HEK293 (cell line): Measurements from ENCODE around the gene DGCR2.
A peak's percentile ranks its signal among the peaks of the same experiment; 100 is the strongest.

ENCODE experiments used
- CTCF ChIA-PET: fragments of 350-600 bp; formaldehyde crosslinking; extraction: SDS; loops from one replicate; lab custom pipeline; 2021; ENCODE audit warnings: antibody characterized with exemption; lab: Yijun Ruan, JAX
- POLR2A ChIA-PET: fragments of 300-600 bp; formaldehyde crosslinking; extraction: SDS; loops from one replicate; lab custom pipeline; 2020; ENCODE audit warnings: antibody characterized with exemption, inconsistent platforms; lab: Yijun Ruan, JAX
- H3K27ac ChIP-seq: fragments of 200-500 bp; sonication (Bioruptor generic); 2 replicates; pipeline ENCODE4 v1.5.1; 2014; ENCODE audit warnings: low read depth, low read length, control low read depth, inconsistent platforms; ENCODE audit errors: extremely low read depth
- H3K36me3 ChIP-seq, 2 experiments: fragments of 200-500 bp in 1 of 2; sonication (Bioruptor generic) in 1 of 2; 1 replicate in 1 of 2; 2 replicates in 1 of 2; pipeline ENCODE4 v1.5.1; 2014 to 2017; ENCODE audit warnings: inconsistent platforms in 2 of 2, low read length in 2 of 2; ENCODE audit not compliant: control insufficient read depth in 2 of 2, insufficient read depth in 1 of 2
- H3K4me1 ChIP-seq: fragments of 200-500 bp; sonication (Bioruptor generic); 2 replicates; pipeline ENCODE4 v1.5.1; 2014; ENCODE audit warnings: mild to moderate bottlenecking, low read length, inconsistent platforms; ENCODE audit not compliant: control insufficient read depth, insufficient read depth
- H3K4me3 ChIP-seq: 2 replicates; pipeline ENCODE4 v1.5.1; 2011; ENCODE audit warnings: low read depth, mild to moderate bottlenecking, control low read depth, low read length, moderate library complexity
- H3K9me3 ChIP-seq: fragments of 200-500 bp; sonication (Bioruptor generic); 2 replicates; pipeline ENCODE4 v1.5.1; 2014; ENCODE audit warnings: low read depth, low read length, inconsistent platforms; ENCODE audit not compliant: control insufficient read depth, insufficient read depth
- AEBP2 ChIP-seq: fragments of 450-650 bp; formaldehyde crosslinking; IDR thresholded peaks from 2 replicates; pipeline ENCODE4 v1.5.1; 2016; ENCODE audit warnings: missing biosample characterization, missing genetic modification characterization, borderline replicate concordance
- FEZF1 ChIP-seq: fragments of 450-650 bp; formaldehyde crosslinking; IDR thresholded peaks from 2 replicates; pipeline ENCODE4 v1.5.1; 2016; ENCODE audit warnings: missing biosample characterization, missing genetic modification characterization
- HOXD13 ChIP-seq: sonication (generic); formaldehyde crosslinking; IDR thresholded peaks from 2 replicates; pipeline ENCODE4 v1.8.0; 2022; ENCODE audit warnings: missing genetic modification reagents, borderline replicate concordance
- MZF1 ChIP-seq: fragments of 450-650 bp; formaldehyde crosslinking; IDR thresholded peaks from 2 replicates; pipeline ENCODE4 v1.5.1; 2017; ENCODE audit warnings: missing biosample characterization, missing genetic modification characterization, borderline replicate concordance
- OSR2 ChIP-seq: fragments of 450-650 bp; formaldehyde crosslinking; IDR thresholded peaks from 2 replicates; pipeline ENCODE4 v1.5.1; 2016; ENCODE audit warnings: missing biosample characterization, missing genetic modification characterization
- PRDM4 ChIP-seq: fragments of 450-650 bp; formaldehyde crosslinking; IDR thresholded peaks from 2 replicates; pipeline ENCODE4 v1.5.1; 2017; ENCODE audit warnings: missing biosample characterization, missing genetic modification characterization
- TRIM28 ChIP-seq: IDR thresholded peaks from 2 replicates; pipeline ENCODE4 v1.6.1; 2011; ENCODE audit warnings: low read length, control low read depth, borderline replicate concordance
- ZBTB44 ChIP-seq: fragments of 450-650 bp; IDR thresholded peaks from 2 replicates; pipeline ENCODE4 v1.5.1; 2018; ENCODE audit warnings: missing biosample characterization, mild to moderate bottlenecking, missing genetic modification characterization
- ZNF121 ChIP-seq: fragments of 450-650 bp; formaldehyde crosslinking; IDR thresholded peaks from 2 replicates; pipeline ENCODE4 v1.5.1; 2016; ENCODE audit warnings: missing biosample characterization, missing genetic modification characterization
- ZNF366 ChIP-seq: fragments of 450-650 bp; formaldehyde crosslinking; conservative IDR thresholded peaks from 2 replicates; pipeline ENCODE4 v1.5.1; 2016; ENCODE audit warnings: missing biosample characterization, missing genetic modification characterization
- ZNF394 ChIP-seq: fragments of 450-650 bp; formaldehyde crosslinking; IDR thresholded peaks from 2 replicates; pipeline ENCODE4 v1.5.1; 2016; ENCODE audit warnings: missing biosample characterization, missing genetic modification characterization, mild to moderate bottlenecking, moderate library complexity, borderline replicate concordance
- ZNF544 ChIP-seq: fragments of 450-650 bp; formaldehyde crosslinking; IDR thresholded peaks from 2 replicates; pipeline ENCODE4 v1.5.0; 2017; ENCODE audit warnings: missing biosample characterization, missing genetic modification characterization
- ZNF629 ChIP-seq: fragments of 450-650 bp; formaldehyde crosslinking; IDR thresholded peaks from 2 replicates; pipeline ENCODE4 v1.5.1; 2017; ENCODE audit warnings: missing biosample characterization, missing genetic modification characterization
- ZNF664 ChIP-seq: fragments of 450-650 bp; formaldehyde crosslinking; IDR thresholded peaks from 2 replicates; pipeline ENCODE4 v1.5.1; 2016; ENCODE audit warnings: missing biosample characterization, missing genetic modification characterization
- ZNF837 ChIP-seq: fragments of 450-650 bp; formaldehyde crosslinking; IDR thresholded peaks from 2 replicates; pipeline ENCODE4 v1.5.1; 2016; ENCODE audit warnings: missing biosample characterization, missing genetic modification characterization
- ZSCAN4 ChIP-seq: fragments of 450-650 bp; formaldehyde crosslinking; IDR thresholded peaks from 2 replicates; pipeline ENCODE4 v1.5.1; 2017; ENCODE audit warnings: missing biosample characterization, missing genetic modification characterization

DGCR2 gene

GRCh38 chr22:19003508-19003907, 118.7 kb downstream of the DGCR2 start (continued):
- TF ChIP-seq AEBP2 (tag by site-specific recombination) = no peak
- no peak for TF ChIP-seq ZSCAN4 (tag by site-specific recombination)
- no peak for TF ChIP-seq ZNF394
- TF ChIP-seq, all 188 proteins: peak for 0

- POLR2A ChIA-PET = no interaction called here
- CTCF ChIA-PET = interaction anchor here (1.3 kb wide), 1 partner anchor 10 kb away, joined by 3 read pairs; no protein-coding TSS in a partner anchor
- no peaks in the 10 kb centered on the region for H3K4me1 ChIP-seq
- H3K36me3 ChIP-seq = no peaks in the 10 kb centered on the region
- H3K27ac ChIP-seq = no peak overlapping the region
- TF ChIP-seq MZF1 = peak; percentile 49; the same call in 1 of the 2 replicates
- peak; percentile 49; the same call in 1 of the 2 replicates for TF ChIP-seq OSR2 (tag by site-specific recombination)
- TF ChIP-seq ZNF664 (tag by site-specific recombination) = peak; percentile 68; the same call in 1 of the 2 replicates
- 0 out of 2 replicates have a peak, but pooled peaks have one; percentile 6 for TF ChIP-seq TRIM28
- no peak for TF ChIP-seq HOXD13 (CRISPR knock-in tag)
- TF ChIP-seq FEZF1 (tag by site-specific recombination) = peak; percentile 46; the same call in 1 of the 2 replicates
- peak; percentile 46; the same call in 1 of the 2 replicates for TF ChIP-seq PRDM4 (tag by site-specific recombination)
- no peak for TF ChIP-seq ZNF837
- peak; percentile 43; the same call in 1 of the 2 replicates for TF ChIP-seq ZNF366 (tag by site-specific recombination)
- TF ChIP-seq AEBP2 (tag by site-specific recombination) = no peak
- TF ChIP-seq ZNF629 (tag by site-specific recombination) = 0 out of 2 replicates have a peak, but pooled peaks have one; percentile 3
- TF ChIP-seq ZBTB44 (tag by site-specific recombination) = no peak
- TF ChIP-seq, all 188 proteins: peak for 8
- no peak overlapping the region for H3K4me3 ChIP-seq
- H3K9me3 ChIP-seq = no peaks in the 10 kb centered on the region
Measured at GRCh38 chr22:19002684-19003038, 119.6 kb downstream of the DGCR2 start.

GRCh38 chr22:19001204-19001603, 121.0 kb downstream of the DGCR2 start:
- Histone ChIP-seq H3K4me1 (no peaks in the 10 kb centered on the region), H3K36me3 (no peaks in the 10 kb centered on the region), H3K27ac (no peak overlapping the region), H3K4me3 (no peak overlapping the region), H3K9me3 (no peaks in the 10 kb centered on the region)
- POLR2A ChIA-PET = no interaction called here
- no peak for TF ChIP-seq ZNF544
- TF ChIP-seq ZNF121 (tag by site-specific recombination) = peak; percentile 61; the same call in 1 of the 2 replicates
- CTCF ChIA-PET = no interaction called here
